NCI-H2029 treated with DMSO at 0.1 percent for 48 hours (cell line): ENCODE measurements around the gene AKAP6.

Experiments
- DNase-seq: peaks from one replicate; lab custom pipeline; 2025; lab: John Stamatoyannopoulos, UW

AKAP6 gene

DNA sequence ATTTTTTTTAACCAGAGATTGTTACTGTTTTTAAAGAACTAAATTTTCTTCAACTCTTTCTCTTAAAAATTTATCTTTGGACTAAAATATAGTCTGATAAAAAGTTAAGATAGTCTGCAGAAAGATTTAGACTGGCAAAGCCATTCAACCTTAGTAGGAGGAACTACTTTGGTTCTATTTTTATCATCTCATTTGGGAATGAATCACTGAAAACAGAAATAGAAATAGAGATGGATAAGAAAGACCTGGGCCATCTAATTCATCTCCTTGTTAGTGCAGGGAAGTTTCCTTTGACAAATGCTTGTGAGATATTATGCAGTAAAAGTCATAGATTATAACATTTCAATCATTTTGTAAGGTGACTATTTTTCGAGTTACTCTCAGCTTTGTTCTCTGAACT lies 346.3 kb downstream of the AKAP6 start:
- DNase-seq, result no peak

DNA sequence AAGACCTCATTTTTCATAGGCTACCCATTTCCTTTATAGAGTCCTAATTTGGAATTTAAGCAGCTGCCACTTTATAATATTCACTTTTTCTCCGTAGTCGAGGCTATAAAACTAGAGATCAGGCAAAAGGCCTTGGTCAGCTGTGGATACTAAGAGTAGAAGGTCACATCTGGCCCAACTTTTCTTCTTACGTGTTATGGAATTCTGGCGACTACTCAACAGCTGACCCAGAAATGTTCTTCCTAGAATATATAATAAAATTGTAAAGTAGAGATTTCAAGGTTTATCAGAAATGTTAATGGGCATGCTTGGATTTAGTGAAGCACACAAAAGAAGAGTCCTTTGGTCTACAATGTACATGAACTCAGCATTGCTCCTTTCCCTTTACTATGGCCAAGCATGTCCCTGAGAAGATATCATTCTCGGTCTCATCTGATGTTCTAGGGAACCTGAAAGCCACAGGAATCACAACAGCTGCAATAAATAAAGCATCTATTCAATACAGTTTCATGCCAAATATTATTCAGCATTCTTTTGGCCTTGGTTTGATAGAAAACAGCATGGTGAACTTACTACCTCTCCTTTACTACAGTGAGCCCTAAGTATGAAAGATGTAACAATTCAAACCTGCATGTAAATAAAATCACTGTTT lies 348.2 kb downstream of the AKAP6 start:
- DNase-seq, result no peak

DNA sequence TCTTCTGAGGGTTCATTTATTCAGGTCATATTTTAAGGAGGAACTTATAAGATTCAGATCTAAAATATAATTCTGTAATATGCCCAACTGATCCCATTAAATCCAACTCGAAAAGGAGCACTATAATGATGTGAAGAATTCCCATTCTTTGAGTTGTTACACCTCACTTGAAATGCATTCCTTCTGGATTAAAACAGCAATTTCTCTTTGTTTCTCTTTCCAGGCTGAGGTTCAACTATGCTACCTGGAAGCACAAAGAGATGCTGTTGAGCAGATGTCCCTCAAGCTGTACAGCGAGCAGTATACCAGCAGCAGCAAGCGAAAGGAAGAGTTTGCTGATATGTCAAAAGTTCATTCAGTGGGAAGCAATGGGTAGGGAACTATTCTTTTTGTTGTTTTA lies 349.0 kb downstream of the AKAP6 start:
- no peak for DNase-seq

DNA sequence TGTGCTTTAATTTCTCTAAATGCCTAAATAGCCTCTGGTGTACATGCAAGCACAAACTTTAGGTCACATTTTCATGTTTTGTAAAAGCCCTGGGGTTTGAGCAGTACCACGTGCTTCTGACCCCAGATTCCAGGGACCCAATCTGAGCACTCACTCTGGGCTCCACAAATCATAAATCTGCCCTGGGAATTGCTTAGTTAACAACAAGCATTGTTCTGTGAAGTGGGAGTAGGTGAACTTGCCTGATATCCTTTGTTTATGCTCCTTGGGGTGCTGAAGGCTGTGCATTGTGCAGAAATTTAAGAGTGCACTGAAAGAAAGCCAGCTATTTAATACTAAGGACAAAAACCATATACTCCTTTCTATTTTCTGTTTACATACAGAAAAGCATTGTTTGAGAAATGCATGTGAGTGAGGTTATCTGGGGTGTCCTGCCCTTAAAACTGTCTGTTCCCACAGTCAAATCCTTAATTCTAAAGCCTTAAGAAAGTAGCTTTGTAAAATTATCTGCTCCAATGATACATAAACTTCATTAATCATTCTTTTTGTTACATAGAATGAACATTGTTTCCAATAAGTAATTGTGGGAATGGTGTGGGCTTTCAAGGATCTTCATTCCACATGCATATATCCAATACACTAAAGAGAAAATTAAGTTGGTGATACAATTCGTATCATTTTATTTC lies 351.0 kb downstream of the AKAP6 start:
- DNase-seq, result no peak

DNA sequence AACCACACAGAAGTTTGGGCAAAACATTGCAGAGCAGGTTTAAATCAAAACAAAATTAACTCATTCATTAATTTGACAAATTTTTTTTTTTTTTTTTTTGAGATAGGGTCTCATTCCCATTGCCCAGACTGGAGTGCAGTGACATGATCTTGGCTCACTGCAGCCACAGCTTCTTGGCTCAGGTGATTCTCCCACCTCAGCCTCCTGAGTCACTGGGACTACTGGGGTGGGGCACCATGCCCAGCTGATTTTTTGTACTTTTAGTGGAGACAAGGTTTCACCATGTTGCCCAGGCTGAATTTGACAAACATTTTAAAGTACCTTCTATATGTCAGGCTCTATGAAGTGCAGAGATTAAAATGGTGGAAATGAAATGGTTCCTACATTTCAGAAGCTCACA lies 352.5 kb downstream of the AKAP6 start:
- no peak for DNase-seq

DNA sequence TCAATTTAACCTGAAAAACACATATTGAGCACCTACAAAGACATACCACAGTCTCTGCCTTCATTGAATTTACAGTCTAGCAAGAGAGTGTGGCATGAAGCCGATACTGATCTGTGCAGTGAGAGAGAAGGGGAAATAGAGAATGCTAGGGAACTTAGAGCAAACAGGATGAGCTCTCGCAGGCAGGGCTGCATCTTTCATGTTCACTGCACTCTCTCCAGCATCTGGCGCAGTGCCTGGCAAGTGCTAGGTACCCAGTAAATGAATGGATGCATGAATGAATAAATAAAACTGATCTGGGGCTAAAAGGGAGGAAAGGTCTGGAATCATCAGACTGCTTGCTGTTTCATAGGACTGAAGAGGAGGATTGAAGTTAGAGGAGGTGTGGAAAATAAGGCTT lies 353.1 kb downstream of the AKAP6 start:
- peak; percentile 75 for DNase-seq

DNA sequence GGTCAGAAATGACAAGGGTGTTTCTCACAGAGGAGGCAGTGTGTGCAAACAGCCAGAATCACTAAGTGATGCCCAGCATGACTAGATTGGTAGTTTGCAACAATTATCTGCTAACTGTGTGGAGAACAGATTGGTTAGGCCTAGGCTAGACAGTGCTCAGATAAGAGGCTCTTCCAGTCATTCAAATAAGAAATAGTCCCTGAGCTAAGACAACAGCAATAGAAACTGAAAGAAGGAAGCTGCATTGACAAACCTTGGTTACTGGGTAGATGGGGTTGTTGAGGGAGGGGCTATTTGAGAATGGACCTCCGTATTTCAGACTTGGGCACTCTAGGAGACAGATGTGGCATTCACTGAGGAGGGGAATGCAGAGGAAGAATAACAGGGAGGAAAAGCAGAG lies 354.6 kb downstream of the AKAP6 start:
- no peak for DNase-seq

DNA sequence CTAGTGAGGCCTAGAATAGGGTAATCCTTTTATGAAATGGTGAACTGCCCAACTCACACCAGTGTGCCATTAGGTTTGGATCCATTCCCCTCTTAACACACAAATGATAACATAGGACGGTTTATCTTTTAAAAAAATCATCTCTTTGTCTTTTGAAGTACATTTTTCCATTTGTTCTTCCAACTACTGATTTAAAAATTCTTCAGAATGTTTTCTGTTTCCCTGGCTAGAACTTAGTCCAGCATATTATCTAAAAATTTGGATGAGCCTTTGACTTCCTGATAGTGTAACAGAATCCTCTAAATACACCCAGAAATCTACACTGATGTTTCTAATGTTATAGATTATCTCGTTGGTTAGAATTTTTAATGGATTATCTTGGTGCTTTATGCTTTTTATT lies 359.8 kb downstream of the AKAP6 start:
- no peak for DNase-seq

DNA sequence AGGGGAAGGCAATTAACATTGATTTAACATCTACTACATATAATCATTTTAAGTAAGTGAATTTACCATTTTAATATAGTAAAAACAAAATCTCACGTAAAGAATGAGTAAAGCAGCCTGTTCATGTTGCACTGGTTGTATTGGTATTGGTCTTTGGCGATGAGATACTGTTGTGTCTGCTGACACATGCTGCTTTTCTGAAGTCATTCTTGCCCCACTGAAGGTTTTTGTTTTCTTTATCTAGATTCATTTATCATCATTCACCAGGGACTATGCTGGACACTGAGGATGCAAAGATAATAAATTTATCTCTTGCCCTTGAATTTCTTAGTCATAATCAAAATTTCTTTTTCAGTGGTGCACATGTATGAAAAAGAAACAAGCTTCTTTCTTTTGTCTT lies 363.3 kb downstream of the AKAP6 start:
- DNase-seq, result no peak

DNA sequence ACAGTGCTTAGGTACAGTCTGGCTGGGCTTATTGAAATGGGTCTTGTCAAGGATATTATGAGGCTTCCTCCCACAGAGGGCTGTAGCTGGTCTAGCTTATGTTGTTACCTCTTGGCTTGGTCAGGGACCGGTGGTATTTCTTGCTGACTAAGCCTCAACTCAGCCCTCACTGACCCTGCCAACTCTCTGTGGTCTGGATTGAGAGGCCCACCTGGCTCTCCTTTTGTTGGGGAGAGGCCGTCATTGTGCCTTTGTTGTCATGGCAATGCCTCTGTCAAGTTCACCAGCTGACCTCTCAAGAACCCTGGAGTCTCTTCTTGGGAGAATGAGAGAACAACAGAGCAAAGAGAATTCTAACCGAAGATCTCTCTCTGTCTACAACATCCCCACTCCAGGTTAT lies 364.0 kb downstream of the AKAP6 start:
- DNase-seq, result peak; percentile 100

DNA sequence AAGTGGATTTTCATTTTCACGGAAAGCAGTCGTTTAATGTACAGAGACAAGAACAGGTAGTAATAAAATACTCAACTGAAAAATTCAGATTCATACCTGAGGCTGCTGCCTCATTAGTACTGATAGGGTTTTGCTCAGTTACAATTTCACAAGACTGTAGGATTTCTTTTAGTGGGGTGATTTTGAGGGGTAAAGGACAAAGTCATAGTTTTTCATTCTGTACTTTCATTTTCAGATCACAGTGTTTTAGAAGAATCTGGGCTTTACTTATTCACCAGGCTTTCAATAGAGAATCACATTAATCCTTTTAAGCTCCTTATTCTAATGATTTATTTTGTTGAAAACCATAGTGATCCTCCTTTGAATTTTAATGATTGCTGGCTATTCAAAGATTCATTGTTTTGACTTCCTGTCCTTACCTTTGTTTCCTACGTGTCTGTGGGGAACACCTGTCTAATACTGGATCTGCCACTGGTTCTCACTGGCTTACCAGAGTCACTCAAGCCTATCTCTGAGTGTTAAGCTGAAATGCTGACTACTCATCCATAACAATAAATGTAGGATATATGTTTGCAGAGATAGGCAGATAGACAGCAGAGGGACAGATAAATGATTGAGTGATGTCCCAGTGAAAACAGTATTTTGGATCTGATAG lies 365.8 kb downstream of the AKAP6 start:
- peak; percentile 100 for DNase-seq

DNA sequence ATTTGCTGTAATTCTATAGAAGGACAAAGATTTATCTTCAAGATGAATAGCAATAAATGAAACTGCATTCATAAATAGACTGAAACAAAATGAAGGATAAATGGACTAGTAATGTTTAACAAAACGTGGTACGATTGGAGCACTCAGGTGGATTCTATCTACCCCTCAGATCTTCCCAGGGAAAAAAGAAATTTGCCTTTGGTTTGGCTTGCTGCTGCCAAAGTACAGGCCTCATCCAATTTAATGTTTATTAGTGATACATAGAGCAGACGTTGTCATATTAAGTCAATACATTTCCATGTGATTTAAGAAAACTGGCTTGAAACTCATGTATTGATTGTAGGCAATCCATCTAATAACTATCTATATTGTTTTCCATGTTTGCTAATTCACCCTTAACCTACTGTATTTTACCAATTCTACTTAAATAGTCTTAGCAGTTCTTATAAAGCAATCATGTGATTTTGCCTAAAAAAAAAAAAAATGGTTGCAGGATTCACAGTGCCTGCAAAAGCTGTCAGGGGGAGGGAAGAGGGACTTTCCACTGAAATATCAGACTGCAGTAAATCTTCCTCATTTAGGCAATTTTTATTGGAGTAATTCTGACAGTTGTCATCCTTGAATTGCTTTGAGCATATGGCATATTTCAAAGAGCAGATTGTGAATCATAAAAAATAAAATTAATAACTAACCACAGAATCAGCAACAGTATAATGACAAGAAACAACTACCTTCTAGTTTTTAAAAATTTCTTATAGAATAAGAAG lies 367.4 kb downstream of the AKAP6 start:
- no peak for DNase-seq

DNA sequence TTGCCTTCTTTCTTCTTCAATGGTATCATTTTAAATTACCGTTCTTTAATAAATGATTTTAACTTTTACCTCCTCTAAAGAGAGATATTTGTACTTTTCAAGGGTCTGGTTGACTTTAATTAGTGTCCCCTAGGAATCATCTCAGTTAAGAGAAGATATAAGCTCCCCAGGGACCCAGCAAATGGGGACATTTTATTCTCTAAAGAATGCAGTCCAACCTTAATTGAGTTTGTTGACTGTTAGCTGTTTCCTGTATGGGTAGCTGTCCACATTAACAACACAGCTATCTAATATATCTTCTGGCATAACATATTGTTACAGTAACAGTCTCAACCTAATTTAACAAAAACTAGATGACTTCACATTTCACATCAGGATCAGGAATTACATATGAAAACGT lies 368.0 kb downstream of the AKAP6 start:
- no peak for DNase-seq

DNA sequence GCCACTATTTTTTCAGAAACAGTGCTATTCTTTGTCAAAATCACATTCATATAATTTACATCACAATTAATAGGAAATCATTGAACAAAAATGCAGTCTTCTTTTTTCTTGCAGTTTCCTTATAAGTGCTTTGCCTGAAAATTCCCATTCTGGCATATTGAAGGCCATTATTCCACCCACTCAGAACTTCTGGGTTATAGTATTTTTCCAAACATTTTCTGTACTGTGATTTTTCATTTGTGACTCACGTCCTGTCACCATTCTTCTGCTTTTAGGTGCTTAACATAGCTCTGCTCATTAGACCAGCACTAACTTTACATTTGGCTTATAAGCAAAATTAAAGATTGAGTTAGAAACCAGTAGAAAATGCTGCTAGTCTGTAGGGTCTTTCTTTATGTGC lies 368.6 kb downstream of the AKAP6 start:
- DNase-seq, result no peak

DNA sequence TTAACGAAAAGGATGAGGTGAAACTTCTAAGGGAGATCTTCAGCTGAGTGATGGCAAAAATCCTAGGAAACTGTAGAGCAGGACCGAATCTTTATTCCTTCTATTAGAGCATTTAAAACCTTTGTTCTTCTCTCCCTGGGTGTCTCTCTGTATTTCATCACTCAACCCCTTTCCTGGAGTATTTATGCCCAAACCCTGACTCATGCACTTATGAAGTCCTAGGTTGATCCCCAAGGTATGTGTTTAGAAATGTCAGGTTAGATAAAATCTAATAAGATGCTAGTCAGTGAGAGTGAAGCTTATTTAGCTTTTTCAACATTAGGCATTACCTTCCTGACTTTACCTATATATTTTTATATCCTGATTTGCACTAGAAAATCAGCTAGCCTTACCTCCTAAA lies 369.7 kb downstream of the AKAP6 start:
- DNase-seq, result no peak

DNA sequence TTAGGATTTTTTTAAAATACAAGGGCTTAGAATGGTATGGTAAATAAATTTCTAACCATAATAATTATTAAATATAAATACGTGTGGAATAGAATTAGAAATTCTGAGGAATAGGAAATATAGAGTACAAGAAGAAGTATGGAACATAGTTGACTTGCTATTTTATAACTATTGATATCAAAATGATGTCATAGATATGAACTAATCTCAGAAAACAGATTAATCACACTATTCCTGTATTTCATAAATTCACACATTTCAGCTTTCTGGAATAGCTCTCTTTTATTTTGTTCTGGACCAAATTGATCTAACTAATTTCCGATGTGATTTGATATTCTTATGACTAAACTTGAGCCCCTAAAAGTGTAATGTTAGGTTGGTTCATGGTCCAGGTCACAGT lies 372.4 kb downstream of the AKAP6 start:
- no peak for DNase-seq

DNA sequence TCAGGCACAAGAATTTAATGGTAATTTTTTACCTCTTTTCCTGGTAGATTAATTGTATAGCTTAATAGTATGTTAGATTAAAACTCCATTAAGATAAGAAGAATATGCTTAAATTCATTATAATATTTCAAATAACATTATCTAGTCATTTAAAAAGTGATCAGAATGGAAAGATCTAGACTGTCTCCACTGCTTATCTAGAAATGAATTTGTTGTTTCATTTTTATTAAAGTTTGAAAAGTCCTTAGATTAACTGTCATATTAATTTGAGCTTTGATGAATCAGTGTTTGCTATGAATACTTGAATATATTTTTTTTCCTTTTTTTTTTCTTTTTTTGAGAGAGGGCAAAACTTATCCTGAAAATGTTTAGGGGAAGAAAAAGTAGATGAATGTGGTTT lies 373.0 kb downstream of the AKAP6 start:
- no peak for DNase-seq

DNA sequence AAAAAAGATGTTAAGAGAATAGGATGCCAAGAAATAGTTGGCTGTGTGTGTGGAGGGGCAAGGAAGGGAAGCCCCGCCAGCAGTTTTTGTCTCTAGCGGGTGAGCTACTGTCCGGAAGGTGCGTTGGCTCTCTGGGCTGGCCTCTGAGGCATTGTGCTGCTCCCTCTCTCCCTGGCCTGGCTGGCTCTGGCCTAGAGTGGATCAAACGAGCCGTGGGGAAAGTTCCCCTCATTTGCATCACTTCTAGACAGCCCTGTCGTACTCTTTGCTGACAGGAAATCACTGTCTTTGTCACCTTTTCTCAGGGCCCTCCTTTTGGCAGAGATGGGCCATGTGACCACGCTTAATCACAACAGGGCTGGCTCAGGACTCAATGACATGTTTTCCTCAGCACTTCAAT lies 373.5 kb downstream of the AKAP6 start:
- no peak for DNase-seq

DNA sequence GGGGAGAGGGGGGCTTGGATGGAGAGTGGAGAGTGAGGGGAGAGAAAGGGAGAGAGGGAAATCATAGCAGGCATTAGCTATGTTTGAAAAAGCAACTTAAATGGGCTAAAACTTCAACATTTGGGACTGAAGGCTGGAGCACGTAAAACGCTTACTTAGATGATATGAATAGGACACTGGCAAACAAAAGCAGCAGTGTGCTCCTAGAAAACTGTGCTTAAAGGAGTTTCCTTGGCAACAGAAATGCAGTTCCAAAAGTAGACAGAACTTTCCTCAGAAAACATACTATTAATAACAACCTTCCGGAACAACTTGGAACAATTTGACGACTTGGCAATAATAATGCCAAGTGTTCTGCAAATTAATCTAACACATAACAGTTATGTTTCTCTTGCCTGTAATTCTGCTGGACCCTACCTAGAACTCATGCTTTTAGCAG lies 374.1 kb downstream of the AKAP6 start:
- DNase-seq, result no peak

DNA sequence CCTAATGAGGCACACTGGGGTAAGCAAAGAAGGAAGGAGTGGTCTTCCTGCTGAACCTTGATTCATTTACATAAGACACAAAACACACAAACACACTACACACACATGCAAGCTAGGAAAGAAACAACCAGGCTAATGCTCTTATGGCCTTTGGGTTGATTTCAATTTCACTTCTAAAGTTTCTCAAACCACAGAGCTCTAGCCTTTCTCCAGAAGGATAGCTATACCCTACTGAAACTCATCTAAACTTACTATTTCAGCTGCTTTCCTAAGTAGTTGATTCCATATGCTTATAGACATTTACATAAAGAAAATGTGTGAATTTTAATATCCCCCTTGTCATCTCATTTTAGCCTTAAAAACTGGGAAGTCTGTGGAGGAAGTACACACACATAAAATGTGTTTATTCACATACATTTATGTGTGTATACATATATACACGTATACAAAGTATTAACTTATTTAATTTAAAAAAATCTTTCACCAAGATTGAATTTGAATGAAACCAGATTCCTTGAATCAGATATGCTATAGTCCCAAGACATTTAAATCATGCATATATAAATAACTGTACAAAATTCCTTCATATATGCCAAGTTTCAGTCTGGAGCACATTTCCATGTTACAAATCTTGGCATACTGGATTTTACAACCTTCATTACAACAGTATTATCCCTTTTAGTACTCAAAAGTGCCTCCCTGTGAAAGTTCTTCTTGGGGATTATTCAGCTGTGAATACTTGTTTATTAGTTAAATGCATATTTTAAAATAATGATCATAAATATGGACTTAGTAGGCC lies 377.8 kb downstream of the AKAP6 start:
- DNase-seq, result no peak

DNA sequence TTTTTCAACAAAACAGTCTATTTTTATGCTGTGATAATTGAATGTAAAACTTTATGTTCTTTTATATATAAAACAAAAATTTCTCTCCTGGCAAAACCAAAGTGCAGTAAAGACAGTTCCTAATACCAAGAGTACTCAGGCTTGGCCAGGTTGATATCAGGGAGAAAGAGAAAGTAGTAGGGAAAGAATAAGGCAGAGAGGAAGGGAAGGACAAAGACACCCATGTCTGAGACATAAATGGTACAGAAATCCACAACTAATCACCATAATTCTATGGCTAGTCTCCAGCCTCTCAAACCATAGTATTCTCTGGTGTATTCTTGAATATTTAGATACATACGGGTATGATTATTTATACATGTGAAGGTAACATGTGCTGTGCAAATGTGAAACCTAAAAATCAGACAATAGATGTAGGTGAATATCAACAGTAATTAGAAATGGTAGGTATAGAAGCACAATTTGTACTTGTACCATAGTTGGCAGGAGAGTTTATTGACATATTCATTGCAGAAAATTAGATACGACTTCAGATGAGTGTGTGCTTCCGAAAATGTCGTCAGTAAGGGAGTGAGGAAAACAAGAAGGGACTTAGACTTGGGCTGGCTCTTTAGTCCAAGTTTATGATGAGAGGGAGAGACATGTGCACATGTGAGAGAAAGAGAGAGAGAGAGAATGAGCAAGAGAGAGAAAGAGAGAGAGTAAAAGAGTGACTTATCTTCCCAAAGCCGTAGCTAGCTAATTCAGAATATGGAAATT lies 378.8 kb downstream of the AKAP6 start:
- peak; percentile 95 for DNase-seq
